NCI-H526 (cell line): Measurements from ENCODE around the gene C18orf63.
A peak's percentile ranks its signal among the peaks of the same experiment; 100 is the strongest.
"Not testable (repeated sequence)": the region's sequence is repeated elsewhere in the genome, so short reads cannot be mapped to it uniquely, and the experiment has no call there.

Experiments
- DNase-seq, 2 experiments: peaks; one replicate each; lab custom pipeline; 2025; lab: John Stamatoyannopoulos, UW

C18orf63 gene

DNA sequence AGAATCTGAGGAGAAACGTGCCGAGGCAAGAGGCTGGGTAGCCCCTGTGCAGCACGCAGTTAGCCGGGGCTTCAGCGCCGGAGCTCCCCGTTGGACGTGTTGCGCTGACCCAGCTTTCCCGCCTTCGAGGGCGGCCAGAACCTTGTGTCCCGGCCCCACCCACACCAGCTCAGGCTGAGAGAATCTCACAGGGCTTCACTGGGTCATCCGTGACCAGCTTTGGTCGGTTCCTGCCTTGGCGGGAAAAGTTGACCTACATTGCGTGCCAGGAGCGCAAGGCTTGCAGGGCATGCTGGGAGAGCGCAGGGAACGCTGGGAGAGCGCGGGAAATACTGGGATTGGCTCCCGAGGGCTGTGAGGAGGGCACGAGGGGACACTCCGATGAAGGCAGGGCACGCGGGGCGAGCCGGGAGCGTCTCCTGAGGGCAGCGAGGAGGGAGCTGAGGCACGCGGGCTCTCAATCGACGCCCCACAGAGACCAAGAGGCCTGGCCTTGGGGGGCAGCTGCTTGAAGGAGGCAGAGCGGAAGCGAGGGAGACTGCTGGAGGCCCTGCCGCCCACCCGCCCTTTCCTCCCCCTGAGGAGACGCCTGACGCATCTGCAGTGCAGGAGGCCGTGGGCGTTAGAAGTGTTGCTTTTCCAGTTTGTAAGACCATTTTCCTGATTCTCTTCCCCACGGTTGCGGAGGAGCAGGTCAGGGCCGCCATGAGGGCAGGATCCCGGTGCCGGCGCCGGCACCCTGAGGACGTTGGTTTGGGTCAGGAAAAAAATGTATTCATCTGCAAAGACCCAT lies at the start of gene C18orf63:
C18orf63 (plus strand) TSS at position 376 of the 793 bp plus-strand sequence. CDS start 2,027 bp downstream, outside the sequence.
- no peak for DNase-seq

DNA sequence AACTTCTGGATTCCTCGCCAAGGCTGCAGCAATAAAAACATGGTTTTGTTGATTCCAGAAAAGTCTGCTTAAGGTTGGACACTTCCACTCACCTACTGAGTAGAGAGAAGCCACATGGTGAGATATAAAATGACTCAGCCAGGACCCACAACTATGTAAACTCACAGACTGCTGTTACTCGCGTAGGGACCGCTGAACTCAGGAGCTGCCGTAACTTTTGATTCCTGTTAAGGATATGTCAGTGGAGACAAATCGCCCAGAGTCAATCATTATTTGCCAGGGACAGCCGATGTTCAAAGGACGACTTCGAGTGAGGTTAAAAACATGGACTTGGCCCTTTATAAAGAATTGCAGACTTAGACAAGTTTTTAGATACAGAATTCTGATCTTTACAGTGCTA lies 49.5 kb upstream of the C18orf63 start:
- no peak for DNase-seq

DNA sequence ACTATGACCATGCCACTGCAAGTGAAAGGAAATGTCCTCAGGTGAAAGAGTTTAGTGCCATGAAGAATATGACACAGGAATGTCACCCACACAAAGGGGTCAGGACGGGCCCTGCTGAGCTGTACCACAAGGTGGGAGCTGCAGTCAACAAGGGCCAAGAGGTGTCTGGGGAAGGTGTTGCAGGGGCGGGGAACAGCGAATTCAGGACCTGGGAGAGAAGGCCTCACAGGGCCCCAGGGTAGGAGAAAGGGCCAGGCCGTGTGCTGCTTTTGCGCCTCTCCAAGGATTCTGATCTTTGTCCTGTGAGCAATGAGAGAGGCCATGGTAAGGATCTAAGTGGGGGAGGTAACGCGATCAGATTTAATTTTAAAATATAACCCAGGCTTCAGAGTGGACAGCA lies 47.5 kb upstream of the C18orf63 start:
- DNase-seq = no peak

DNA sequence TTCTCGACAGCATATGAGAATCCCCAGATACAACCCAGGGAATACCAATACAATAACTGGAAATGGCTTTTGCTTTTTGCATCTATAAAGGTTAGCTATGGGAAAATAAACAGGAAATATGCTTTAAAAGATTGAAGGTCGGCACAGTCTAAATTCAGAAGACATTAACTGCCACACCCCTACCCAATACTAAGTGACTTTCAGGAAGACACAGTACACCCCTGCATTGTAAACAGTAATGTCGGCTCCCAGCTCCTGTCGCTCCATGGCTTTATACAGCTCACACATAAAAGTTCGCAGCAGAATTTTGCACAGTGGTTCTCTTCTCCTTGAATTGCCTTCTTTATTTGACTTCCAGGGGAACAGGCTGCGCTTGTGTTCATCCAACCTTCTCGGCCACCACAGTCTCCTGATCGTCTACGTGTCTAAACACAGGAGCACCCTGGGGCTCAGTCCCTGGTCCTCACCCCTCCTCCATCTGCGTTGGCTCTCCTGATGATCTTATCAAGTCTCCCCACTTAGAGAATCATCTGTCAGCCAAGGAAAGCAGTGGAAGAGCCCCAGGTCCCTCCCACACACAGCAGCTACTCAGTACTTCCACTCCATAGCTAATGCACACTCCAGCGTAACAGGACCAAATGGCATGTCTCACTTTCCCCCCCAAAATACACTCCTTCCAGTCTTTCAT lies 46.6 kb upstream of the C18orf63 start:
- no peak for DNase-seq

DNA sequence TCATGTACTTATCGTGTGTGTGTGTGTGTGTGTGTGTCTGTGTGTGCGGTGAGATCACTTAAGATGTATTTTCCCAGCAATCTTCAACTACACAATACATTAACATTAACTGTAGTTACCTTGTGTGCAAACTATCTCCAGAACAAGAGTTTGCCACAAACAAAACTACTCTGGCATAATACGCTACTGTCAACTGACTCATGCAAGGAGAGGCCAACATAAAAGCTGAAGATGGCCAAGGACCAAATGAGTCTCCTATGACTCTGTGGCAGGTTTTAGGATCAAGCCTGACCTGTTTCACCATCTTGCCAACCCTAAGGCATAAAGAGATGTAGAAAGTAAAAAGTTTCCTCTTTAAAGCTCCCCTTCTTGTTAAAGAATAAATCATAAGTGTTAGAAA lies 44.0 kb upstream of the C18orf63 start:
- DNase-seq = no peak

DNA sequence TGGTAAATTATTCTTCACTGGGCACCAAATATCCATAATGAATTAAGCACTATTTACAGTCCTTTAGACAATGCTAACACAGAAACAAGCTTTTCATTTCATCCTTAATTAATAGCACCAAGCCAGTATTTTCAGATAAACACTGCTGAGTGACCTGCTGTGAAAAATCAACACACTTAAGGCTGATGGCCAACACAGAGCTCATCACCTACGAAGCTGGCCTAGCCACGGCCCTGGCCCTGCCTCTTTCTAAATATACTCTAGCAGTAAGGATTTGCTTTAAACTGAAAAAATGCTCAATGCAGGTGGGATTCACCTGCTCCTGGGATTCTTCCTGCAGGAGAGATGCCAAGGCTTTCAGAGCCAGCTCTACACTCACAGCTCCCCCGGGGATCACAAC lies 42.2 kb upstream of the C18orf63 start:
- DNase-seq = no peak

DNA sequence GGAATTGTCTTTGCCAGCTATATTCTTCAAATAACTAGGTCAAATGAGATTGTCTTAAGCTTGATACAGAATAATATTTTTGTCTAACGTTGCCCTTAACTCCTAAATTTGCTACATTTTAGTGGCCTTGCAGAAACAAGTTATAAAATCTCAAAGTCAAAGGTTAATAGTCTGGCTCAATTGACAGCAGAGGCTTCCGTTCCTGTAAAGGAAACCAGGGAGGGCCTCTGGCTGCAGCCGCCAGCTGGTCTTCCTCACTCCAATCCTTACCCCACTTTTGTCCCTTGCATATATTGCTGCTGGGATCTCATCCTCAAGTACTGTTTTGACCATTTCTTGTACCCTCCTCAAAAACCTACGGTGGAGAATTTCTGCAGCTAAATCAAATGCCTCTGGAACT lies 40.9 kb upstream of the C18orf63 start:
- no peak for DNase-seq

DNA sequence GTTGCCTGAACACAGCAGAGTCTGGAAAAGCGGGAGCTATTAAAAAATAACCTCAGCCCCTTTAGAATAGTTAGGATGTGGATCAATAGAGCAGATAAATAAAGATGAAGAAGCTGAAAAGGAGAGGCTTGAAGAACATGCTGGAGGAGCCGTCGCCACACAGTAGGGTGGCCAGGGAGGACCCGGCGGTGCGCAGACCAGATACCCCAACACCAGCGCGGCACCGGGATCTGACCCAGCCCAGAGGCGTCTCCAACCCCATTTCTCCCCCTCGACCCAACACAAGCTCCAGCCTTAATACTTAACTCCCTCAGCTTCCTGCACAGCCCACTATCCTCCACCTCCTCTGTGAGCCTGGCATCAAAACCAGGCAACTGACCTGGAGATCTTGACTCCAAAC lies 39.9 kb upstream of the C18orf63 start:
- DNase-seq = no peak

DNA sequence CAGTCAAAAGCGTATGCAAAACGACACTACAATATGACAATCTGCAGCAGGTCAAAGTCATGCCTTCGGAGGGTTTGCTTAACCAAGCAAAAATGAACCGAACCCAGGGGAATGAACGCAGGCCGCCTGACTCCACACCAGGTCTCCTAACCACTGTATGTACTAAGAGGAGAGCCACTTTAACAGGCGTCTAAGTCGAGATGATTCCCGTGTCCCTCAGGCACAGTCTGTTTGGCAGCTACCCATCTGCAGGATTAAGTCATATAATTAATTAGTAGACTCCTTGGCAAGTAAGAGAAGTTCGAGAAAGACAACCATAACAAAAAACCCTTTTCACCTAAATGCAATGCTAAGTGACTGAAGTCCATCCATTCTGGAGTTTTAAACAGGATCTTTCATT lies 39.0 kb upstream of the C18orf63 start:
- DNase-seq = peak in 1 of 2 experiments; percentile 55

DNA sequence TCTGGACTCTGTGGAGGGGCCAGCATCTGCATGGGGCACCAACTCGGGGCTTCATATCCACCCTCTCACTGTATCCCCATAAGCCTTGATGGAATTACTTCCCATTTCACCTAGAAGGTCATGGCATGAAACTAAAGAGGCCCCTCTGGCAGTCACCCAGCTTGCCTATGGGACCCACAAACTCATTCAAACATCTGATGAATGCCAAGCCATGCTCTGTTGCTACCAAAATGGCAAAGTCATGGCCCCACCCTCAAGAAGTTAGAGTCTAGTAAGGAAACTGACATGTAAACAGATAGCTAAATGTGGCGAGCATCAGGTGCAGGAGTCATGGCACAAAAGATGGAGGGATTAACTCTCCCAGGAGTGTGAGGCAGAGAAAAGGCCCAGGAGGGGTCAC lies 38.3 kb upstream of the C18orf63 start:
- no peak for DNase-seq

DNA sequence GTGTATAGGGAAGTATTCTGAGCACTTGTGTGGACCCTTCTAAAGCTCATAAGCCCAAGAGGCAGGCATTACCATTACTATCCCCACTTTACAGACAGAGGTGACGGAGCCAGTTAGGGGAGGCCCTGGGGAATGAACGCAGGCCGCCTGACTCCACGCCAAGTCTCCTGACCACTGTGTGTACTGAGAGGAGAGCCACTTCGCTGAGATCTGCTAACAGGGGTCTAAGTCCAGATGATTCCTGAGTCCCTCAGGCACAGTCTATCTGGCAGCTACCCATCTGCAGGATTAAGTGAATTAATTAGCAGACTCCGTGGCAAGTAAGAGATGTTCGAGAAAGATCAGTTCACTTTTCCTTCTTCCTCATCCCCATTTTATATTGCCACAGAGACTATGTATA lies 37.6 kb upstream of the C18orf63 start:
- no peak for DNase-seq

DNA sequence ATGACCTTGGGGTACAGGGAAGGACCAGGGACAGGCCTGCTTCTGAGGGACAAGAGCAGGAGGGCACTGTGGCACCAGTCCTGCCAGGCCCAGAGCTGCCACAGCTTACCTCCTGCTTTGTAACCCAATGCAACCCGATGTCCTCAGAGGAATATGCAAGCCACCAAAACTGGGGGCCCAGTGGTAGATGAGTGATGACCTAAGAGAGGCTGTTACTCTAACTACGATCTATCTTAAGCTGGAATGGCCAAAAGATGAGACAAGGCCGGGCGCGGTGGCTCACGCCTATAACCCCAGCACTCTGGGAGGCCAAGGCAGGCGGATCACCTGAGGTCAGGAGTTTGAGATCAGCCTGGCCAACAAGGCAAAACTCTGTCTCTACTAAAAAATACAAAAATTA lies 36.7 kb upstream of the C18orf63 start:
- no peak for DNase-seq

DNA sequence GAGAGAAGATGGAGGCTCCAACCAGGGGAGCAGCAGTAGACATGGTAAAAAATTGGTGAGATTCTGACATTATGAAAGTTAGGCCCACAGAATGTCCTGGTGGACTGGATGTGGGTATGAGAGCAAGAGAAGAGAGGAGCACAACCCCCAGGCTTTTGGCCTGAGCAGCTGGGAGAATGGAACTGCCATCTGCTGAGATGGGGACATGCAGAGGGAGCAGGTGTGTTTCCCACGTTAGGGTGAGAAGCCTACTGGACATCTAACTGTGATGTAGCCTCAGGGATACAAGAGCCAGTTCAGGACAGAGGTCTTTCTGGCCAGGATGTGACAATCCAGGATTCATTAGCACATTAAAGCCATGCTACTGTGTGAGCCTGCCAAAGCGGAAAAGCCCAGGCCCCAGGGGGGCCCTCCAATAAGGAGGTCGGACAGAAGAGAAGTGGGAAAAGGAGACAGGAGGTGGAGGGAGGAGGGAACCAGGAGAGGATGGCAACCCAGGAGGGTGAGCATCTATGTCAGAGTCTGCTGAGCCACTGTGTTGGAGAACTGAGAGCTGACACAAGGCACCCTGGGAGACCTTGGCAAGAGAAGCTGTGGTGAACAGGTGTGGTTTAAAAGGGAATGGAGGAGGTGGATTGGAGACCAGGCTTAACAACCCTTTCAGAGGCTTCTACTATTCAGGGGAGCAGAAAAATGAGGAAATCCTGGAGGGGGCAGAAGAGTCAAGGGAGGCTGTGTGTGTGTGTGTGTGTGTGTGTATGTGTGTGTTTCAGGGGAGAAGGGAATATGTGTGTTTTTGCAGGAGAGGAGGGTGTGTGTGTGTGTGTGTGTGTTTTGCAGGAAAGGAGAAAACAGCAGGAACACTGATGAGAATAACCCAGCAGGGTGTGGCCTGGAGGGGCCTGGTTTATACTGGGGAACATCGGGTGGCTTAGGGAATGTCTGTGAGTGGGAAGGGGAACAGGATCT lies 34.3 kb upstream of the C18orf63 start:
- DNase-seq = no peak

DNA sequence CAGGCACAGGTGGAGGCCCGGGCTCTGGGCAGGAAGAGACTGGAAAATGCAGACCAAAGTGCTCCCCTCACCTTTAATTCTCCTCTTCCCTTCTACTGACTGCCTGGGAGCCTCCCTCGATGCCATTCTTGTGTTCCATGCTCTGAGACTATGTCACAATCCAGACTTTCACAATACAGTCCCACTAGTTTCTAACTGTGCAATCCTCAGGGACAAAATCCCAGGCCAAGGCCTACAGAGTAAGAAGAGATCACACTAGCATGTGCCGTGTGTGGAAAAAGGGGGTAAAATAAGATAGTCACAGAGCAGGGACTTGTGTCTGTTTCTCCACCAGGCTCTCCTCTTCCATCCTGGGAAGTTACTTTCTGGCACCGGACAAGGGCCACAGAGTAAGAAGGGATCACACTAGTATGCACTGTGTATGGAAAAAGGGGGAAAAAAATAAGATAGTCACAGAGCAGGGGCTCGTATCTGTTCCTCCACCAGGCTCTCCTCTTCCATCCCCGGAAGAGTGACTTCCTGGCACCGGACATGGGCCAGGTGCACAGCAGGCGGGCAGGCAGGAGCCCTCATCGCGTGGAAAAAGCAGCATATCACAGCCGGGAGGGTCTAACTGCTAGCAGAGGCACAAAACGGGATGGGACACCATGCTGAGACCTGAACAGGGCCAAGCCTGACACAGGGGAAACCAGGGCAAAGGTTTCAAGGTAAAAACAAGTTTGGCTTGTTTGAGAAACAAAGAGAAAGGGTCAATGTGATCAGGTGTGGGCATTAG lies 33.5 kb upstream of the C18orf63 start:
- no peak for DNase-seq

DNA sequence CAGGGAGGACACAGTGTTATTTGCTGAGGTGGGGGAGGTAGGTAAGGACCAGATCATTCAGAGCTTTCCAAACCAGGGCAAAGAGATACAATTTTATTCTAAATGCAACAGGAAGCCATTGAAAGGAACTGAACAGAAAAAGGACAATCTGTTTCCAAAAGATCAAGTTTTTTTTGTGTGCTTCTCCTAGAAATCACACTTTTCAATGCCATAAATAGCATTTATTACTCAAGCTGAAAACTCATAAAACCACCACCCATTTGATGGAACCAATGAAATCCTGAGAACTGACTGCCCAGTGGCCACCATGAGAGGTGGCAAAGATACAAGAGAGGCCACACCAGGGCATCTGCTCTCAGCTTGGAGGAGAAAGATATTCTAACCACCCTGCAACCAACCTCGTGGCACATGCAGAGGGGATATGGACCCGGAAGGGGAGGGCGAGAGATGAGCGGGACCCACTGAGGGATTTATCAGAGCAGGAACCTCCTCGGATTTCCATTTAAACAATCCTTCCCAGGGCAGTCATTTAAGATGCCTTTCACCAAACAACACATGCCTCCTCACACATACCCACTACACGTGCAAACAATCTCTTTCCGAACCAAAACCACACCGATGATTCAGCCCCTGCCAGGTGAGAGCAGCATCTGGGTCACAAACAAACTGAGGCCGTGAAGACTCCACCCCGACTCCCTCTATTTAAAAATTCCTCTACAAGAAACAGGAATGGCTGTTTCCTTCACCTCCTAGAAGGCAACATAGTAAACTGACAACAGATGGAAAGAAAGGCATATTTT lies 32.7 kb upstream of the C18orf63 start:
- no peak for DNase-seq

DNA sequence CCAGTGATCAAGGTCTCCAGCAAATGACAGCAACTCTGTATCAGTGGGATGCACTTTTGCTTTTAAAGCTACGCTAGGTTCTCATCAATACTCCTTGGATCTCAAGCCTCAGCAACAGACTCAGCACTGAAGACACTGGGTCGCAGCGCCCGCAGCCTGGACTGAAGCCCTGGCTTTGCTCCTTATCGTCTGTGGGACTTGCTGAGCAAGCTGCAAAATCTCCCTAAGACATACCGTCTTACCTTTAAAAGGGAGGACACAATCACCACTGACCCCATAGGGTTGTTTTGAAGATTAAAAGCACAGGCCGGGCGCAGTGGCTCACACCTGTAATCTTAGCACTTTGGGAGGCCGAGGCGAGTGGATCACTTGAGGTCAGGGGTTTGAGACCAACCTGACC lies 32.0 kb upstream of the C18orf63 start:
- DNase-seq = no peak

DNA sequence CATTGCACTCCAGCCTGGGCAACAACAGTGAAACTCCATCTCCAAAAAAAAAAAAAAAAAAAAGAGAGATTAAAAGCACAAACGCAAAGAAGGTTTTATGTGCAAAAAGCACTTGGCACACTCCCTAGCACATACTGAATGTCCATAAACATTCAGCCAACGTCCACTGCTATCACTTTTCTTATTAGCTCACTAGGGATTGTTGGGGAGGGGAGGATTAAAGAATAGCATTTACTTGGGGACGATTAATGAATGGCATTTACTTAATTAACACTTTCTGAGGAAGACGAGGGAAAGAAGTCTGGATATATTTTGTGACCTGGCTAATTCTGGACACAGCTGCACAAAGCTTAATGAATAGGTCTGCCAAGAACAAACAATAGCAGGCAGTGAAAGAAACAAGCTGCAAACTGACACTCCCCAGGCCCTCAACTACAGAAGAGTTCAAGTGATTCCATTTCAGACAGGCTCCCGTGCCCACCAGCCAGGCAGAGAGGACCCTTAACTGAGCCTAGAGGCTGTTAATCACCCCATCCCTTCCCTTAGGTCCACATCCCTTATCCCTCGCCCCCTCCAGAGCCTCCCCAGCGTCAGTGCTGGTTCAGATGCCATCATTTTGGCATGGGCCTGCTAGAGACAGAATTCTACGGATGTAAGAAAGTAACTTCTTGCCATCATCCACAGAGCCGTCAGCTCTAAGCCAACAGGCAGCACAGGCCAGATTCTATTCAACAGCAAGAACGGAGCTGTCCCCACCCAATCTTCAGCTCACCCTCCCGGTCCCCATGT lies 31.3 kb upstream of the C18orf63 start:
- no peak for DNase-seq

DNA sequence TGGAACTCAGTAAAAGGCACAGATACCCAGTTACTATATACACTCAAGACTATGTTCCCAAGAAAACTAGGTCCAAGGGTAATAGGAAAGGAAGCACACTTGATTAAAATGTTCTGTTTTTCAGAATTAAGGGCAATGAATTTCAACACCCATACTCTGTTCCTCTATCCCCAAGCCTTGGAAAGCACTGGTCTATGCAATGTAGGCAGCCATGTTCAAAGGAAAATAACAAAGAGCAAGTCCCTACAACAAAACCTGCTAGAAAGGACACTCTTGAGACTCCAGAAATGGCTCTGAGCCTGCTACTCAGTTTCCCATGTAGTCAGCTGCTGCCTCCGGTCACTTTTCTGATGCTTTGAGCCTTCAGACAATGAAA lies 30.7 kb upstream of the C18orf63 start:
- DNase-seq = no peak

DNA sequence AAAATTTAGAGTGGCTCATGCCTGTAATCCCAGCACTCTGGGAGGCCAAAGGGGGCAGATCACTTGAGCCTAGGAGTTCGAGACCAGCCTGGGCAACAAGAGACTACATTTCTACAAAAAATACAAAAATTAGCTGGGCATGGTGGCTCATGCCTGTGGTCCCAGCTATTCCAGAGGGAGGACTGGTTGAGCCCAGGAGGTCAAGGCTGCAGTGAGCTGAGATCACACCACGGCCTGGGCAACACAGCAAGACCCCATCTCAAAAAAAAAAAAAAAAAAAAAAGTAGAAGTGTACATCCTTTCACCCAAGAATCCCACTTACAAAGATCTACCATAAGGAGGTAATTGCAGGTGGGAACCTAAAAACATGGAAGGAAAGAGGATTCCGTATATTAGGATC lies 30.1 kb upstream of the C18orf63 start:
- DNase-seq = not testable (repeated sequence)
